K562 (cell line): ENCODE data around the gene DESI2. TPM values are rescaled to one million over a fixed set of nuclear protein-coding genes. Genes with fewer than 3 reads are reported as not detected.
A peak's percentile ranks its signal among the peaks of the same experiment; 100 is the strongest.

Experiments
- BCOR ChIP-seq: fragments of 450-650 bp; IDR thresholded peaks from 2 replicates; pipeline ENCODE4 v1.6.1; 2016
- BRD9 ChIP-seq: fragments of 450-650 bp; IDR thresholded peaks from 2 replicates; pipeline ENCODE4 v1.6.1; 2018; ENCODE audit warnings: low read depth; ENCODE audit not compliant: partially characterized antibody
- CBX5 ChIP-seq: IDR thresholded peaks from 2 replicates; pipeline ENCODE4 v1.6.1; 2014; ENCODE audit warnings: low read depth, borderline replicate concordance
- CCNT2 ChIP-seq: IDR thresholded peaks from 2 replicates; pipeline ENCODE4 v1.6.1; 2011; ENCODE audit warnings: borderline replicate concordance, low read depth, mild to moderate bottlenecking, moderate library complexity, mixed read lengths, low read length; ENCODE audit not compliant: insufficient read length; ENCODE audit errors: extremely low read depth
- CEBPG ChIP-seq, 3 experiments: fragments of 200-800 bp in 1 of 3; sonication (Bioruptor generic) in 1 of 3; sonication (generic) in 1 of 3; formaldehyde crosslinking in 1 of 3; IDR thresholded peaks in 2 of 3; conservative IDR thresholded peaks in 1 of 3; 2 replicates each; pipeline versions ENCODE4 v1.6.1 to v1.8.0; 2016 to 2022; ENCODE audit warnings: missing compliant biosample characterization in 2 of 3, missing genetic modification characterization in 2 of 3, mild to moderate bottlenecking in 1 of 3, missing genetic modification reagents in 1 of 3
- CTBP1 ChIP-seq: fragments of 450-650 bp; IDR thresholded peaks from 2 replicates; pipeline ENCODE4 v1.6.1; 2016; ENCODE audit warnings: borderline replicate concordance
- ESRRA ChIP-seq: fragments of 450-650 bp; IDR thresholded peaks from 2 replicates; pipeline ENCODE4 v1.6.1; 2014; ENCODE audit warnings: low read depth, mild to moderate bottlenecking, moderate library complexity, borderline replicate concordance
- ETS1 ChIP-seq: conservative IDR thresholded peaks from 2 replicates; pipeline ENCODE4 v1.6.1; 2011; ENCODE audit warnings: low read depth, mild to moderate bottlenecking, low read length; ENCODE audit not compliant: control insufficient read depth
- GATAD2A ChIP-seq: fragments of 450-650 bp; IDR thresholded peaks from 2 replicates; pipeline ENCODE4 v1.6.1; 2017
- GATAD2B ChIP-seq: fragments of 450-650 bp; IDR thresholded peaks from 2 replicates; pipeline ENCODE4 v1.6.1; 2017; ENCODE audit warnings: mild to moderate bottlenecking, borderline replicate concordance
- GTF2E2 ChIP-seq: fragments of 200-800 bp; sonication (Bioruptor generic); IDR thresholded peaks from 2 replicates; pipeline ENCODE4 v1.6.1; 2016; ENCODE audit warnings: missing genetic modification characterization, missing compliant biosample characterization
- HEY1 ChIP-seq: fragments of 250-450 bp; sonication (Bioruptor Pico); IDR thresholded peaks from 2 replicates; pipeline ENCODE4 v1.5.0; 2020; ENCODE audit warnings: mild to moderate bottlenecking, moderate library complexity, borderline replicate concordance
- HMG20B ChIP-seq: fragments of 250-450 bp; sonication (Bioruptor Pico); IDR thresholded peaks from 2 replicates; pipeline ENCODE4 v1.5.0; 2021; ENCODE audit warnings: mild to moderate bottlenecking
- KLF16 ChIP-seq: IDR thresholded peaks from 2 replicates; pipeline ENCODE4 v1.6.1; 2016; ENCODE audit warnings: antibody characterized with exemption
- MCM3 ChIP-seq: fragments of 450-650 bp; IDR thresholded peaks from 2 replicates; pipeline ENCODE4 v1.6.1; 2016
- NFIC ChIP-seq: fragments of 450-650 bp; IDR thresholded peaks from 2 replicates; pipeline ENCODE4 v1.6.1; 2017; ENCODE audit warnings: mild to moderate bottlenecking, inconsistent platforms
- OTX1 ChIP-seq: fragments of 450-650 bp; formaldehyde crosslinking; IDR thresholded peaks from 2 replicates; pipeline ENCODE4 v1.4.0; 2022; ENCODE audit warnings: mild to moderate bottlenecking
- RBM17 ChIP-seq: fragments of 200-400 bp; formaldehyde crosslinking; IDR thresholded peaks from 2 replicates; pipeline ENCODE4 v1.6.1; 2017; ENCODE audit warnings: low read depth, mild to moderate bottlenecking, low read length, borderline replicate concordance
- SMAD1 ChIP-seq: fragments of 150-350 bp; IDR thresholded peaks from 2 replicates; pipeline ENCODE4 v1.6.1; 2014; ENCODE audit warnings: low read length, low read depth; ENCODE audit not compliant: partially characterized antibody
- SNAPC5 ChIP-seq: fragments of 250-450 bp; sonication (Bioruptor Pico); IDR thresholded peaks from 2 replicates; pipeline ENCODE4 v1.8.0; 2021; ENCODE audit warnings: moderate library complexity, mild to moderate bottlenecking, inconsistent platforms
- SOX6 ChIP-seq: fragments of 450-650 bp; IDR thresholded peaks from 2 replicates; pipeline ENCODE4 v1.6.1; 2014; ENCODE audit warnings: mild to moderate bottlenecking
- ZBTB1 ChIP-seq: sonication (generic); formaldehyde crosslinking; IDR thresholded peaks from 2 replicates; pipeline ENCODE4 v1.8.1; 2023; ENCODE audit warnings: missing genetic modification reagents, low read depth, mild to moderate bottlenecking, borderline replicate concordance
- ZNF274 ChIP-seq: IDR thresholded peaks from 2 replicates; pipeline ENCODE4 v1.6.1; 2011; ENCODE audit warnings: low read depth, mild to moderate bottlenecking, low read length, moderate library complexity, borderline replicate concordance
- polyA plus RNA-seq, 8 experiments: library from polyadenylated mRNA; depleted of rRNA in 4 of 8; stranded (reverse) in 5 of 8; unstranded in 3 of 8; fragments of >200 nt; fragmentation: Nextera tagmentation in 2 of 8; fragmentation: Illumina TruSeq in 1 of 8; extraction: Ambion mirVana in 2 of 8; extraction: Trizol in 1 of 8; gene quantifications; 2 replicates each; pipeline versions ENCODE4 v1.2.1 to v1.2.3, GENCODE V29; 2011 to 2014; ENCODE audit warnings: inconsistent platforms in 1 of 8, missing spikeins in 1 of 8
- total RNA-seq, 7 experiments: library from RNA; depleted of rRNA in 6 of 7; stranded (reverse); fragments of >200 nt in 6 of 7; fragmentation: Illumina TruSeq in 2 of 7; extraction: Trizol in 2 of 7; gene quantifications; 2 replicates each; pipeline versions ENCODE4 v1.2.1 to v1.2.3, GENCODE V29; 2011 to 2021; ENCODE audit warnings: low replicate concordance in 1 of 7
- TF ChIP-seq, protein P1 (sequence below): sonication (generic); IDR thresholded peaks from 2 replicates; pipeline ENCODE4 v1.6.1; 2016
- TF ChIP-seq, protein P2 (sequence below): fragments of 250-450 bp; sonication (Bioruptor Pico); IDR thresholded peaks from 2 replicates; pipeline ENCODE4 v1.5.0; 2022; ENCODE audit warnings: mild to moderate bottlenecking

DESI2 gene
- total and polyA plus RNA-seq, 9 of the 15 experiments (the other 6 are each of a cell fraction or from before 2014, with no cell fraction given), result 17.4 to 59.4 (median 38.4) TPM

GRCh38 chr1:244652623-244653438 is at the start of gene DESI2 (continued):
- TF ChIP-seq CEBPG (CRISPR knock-in tag; IDR thresholded peaks at IDR 0.05) (no peak), CEBPG (tag; conservative IDR thresholded peaks at IDR 0.05 in 1 of 2, IDR thresholded peaks at IDR 0.05 in 1 of 2) (no peak), OTX1 (CRISPR knock-in tag) (no peak), HEY1 (CRISPR knock-in tag) (no peak), GTF2E2 (tag) (no peak), ZBTB1 (no peak), ETS1 (peak; percentile 99), BRD9 (no peak), RBM17 (no peak), CTBP1 (peak; percentile 97), GATAD2B (peak; percentile 66), NFIC (peak; percentile 43; the same call in 1 of the 2 replicates), CBX5 (no peak), BCOR (no peak; the same call in 1 of the 2 replicates), SOX6 (peak; percentile 34; the same call in 1 of the 2 replicates), ZNF274 (no peak), HMG20B (no peak), MCM3 (no peak), GATAD2A (0 out of 2 replicates have a peak, but pooled peaks have one; percentile 46), SNAPC5 (no peak), KLF16 (no peak; the same call in 1 of the 2 replicates), CCNT2 (peak; percentile 97), SMAD1 (no peak), ESRRA (peak; percentile 17; the same call in 1 of the 2 replicates)
- TF ChIP-seq, protein P1, sequence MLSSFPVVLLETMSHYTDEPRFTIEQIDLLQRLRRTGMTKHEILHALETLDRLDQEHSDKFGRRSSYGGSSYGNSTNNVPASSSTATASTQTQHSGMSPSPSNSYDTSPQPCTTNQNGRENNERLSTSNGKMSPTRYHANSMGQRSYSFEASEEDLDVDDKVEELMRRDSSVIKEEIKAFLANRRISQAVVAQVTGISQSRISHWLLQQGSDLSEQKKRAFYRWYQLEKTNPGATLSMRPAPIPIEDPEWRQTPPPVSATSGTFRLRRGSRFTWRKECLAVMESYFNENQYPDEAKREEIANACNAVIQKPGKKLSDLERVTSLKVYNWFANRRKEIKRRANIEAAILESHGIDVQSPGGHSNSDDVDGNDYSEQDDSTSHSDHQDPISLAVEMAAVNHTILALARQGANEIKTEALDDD, result peak; percentile 48; the same call in 1 of the 2 replicates
- TF ChIP-seq, protein P2, sequence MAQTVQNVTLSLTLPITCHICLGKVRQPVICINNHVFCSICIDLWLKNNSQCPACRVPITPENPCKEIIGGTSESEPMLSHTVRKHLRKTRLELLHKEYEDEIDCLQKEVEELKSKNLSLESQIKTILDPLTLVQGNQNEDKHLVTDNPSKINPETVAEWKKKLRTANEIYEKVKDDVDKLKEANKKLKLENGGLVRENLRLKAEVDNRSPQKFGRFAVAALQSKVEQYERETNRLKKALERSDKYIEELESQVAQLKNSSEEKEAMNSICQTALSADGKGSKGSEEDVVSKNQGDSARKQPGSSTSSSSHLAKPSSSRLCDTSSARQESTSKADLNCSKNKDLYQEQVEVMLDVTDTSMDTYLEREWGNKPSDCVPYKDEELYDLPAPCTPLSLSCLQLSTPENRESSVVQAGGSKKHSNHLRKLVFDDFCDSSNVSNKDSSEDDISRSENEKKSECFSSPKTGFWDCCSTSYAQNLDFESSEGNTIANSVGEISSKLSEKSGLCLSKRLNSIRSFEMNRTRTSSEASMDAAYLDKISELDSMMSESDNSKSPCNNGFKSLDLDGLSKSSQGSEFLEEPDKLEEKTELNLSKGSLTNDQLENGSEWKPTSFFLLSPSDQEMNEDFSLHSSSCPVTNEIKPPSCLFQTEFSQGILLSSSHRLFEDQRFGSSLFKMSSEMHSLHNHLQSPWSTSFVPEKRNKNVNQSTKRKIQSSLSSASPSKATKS (CRISPR knock-in tag), result no peak
